Nucleus accumbens (tissue), 56 donors: ENCODE data around the gene SIX1.

Source experiments
- DNase-seq, 56 donors: peaks; one replicate each; lab custom pipeline; 2025; lab: John Stamatoyannopoulos, UW

The SIX1 gene

DNA sequence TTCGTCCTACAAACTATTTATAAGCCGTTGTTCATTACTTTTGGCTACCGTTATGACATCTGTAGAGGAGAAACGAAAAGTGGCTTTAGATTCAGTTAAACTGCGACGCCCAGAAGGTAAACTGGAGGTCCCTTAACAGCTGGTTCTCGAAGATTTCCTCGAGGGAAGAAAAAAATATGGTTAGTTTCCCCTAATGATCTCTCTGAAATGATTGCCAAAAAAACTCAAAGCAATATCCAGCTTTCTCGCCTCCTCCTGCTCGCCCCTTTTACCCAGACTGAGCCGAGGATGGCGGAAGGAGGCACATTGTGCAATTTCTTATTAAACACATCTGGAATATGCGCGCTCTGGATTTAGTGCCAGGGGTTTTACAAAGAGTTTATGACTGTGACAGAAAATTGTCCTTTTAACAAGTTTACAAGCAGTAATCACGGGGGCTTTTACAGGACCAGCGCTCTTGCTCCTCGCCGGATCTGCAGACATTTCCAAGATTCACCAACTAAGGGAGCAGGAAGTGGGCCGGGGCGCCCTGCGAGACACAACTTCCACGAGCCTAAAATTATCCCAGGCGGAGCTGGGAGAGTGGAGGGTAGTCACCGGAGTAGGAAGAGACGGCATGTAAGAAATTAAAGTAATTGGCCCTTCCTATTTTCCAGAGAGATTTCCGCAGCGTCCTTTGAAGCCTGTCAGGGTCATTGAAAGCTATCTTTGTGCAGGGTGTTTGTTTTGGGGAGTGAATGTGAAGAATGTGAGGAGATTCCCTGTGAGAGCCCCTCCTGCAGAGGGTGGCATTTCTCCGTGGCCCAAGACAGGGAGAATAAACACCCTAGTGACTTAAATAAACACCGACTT lies 5.6 kb downstream of the SIX1 start:
- DNase-seq, result no peak

DNA sequence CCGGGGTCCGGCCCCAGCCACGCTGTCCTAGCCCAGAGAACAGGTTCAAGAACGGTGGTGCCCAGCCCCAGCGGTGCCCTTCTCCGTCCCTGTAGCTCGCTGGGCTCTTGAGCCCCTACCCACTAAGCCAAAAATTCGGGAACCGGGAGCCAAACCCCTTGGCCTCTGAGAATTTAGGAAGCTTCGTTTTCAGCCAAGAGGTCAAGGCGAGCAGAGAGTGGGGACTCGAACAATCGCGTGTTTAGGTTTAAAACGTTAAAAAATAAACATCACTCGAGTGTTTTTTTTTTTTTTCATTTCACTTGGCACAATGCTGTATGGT lies 6.2 kb downstream of the SIX1 start:
- DNase-seq, result no peak

- no peak for DNase-seq
Observed at GRCh38 chr14:60642270-60643140, 6.8 kb downstream of the SIX1 start.

DNA sequence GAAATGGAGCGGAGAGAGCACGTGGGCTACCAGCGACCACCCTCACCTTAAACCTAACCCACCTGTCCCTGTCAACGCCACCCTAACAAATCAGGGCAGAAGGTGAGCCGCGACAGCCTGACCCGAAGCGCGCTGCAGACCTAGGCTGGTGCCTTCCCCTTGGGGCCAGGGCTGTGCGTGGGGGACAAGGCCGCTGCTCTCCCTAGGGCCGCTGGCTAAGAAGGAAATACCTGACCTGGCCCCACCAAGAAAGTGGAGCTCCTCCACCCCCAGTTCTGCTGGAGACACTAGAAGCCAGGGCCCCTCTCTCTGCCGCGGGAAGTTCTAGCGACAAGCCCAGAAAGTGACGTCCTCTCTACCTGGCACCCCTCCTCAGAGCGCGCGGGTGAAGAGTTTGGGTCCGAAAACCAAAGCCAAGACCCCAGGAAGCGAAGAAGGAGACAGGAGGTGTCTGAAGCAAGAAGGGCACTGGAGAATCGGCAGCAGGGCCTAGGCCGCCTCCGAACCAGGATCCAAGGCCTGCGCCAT lies 7.5 kb downstream of the SIX1 start:
- no peak for DNase-seq

DNA sequence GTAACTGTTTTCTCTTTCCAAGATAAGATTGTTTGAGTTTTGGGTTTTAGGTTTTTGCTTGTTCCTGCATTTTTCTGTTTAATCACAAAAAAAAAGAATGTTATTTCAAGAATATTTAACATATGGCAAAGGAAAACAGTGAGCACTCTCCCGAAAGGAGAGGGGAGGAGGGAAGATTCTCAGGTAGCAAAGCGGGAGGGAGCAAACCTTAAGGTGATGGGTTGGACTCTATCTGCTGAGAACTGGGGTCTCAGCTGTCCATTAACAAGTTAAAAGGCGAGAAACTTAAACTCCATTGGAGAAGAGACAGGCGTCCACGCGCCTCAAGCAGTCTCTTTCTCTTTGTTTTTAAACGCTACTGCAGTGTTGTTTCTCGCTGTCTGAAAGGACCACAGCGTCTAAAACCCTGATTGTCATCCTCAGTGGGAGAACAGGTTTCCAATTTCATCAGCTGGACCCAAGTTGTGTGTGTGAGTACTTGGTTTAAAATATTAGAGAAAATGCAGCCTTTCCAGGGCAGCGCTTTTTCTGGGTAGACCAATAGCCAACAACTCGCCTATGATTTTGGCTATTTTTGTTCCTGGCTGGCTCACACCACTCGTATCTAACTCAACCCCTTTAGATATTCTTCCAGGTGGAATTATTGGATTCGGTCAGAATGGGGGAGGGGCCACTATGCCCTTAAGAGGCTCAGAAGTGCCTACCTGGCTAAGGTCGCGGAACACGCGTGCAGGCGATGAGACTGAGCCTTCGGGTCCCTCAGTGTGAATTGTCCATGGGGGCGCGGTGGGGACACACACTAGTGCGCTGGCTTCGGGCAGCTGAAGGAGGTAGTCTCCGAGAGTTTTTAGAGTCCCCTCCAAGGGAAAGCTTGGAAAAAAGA lies 8.2 kb downstream of the SIX1 start:
- DNase-seq, result no peak

- no peak for DNase-seq
Observed at GRCh38 chr14:60639674-60640073, 9.6 kb downstream of the SIX1 start.

DNA sequence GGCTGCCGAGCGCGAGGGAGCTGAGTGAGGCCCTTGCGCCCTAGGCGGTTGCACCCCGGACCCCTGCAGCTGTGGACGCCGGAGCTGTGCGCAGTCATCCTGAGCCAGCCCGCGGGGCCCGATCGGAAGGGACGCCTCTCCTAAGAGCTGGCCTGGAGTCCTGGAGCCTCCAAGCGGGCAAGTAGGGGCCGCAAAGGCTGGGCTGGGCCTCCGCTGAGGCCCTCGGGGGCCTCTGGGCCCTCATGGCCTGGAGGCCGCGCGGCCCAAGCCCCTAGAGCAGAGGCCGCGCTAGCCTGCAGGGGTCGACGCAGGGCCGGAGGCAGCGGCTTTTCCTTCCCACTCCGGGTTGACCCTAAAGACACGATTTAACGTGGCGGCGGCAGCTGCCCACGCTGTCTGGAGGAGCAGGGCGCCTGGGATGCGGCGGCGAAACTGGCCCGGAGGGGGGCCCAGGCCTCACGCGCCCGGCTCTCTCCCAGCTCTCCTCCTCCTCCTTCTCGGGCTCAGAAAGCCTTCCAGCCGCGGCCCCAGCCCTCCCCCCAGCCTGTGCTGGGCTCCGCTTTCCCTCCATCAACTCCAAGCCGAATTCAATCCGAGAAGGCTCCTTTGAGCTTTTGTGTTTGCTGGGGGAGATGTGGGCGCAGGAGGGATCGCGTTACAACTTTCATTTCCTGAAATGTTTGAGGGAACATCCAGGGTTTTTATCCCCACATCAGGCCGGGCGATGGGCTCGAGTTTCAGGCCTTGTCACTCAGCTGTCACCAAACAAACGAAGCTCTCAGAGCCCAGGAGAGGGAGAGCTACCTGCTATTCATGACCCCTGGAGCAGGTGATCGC lies 11.6 kb downstream of the SIX1 start:
- DNase-seq, result no peak

DNA sequence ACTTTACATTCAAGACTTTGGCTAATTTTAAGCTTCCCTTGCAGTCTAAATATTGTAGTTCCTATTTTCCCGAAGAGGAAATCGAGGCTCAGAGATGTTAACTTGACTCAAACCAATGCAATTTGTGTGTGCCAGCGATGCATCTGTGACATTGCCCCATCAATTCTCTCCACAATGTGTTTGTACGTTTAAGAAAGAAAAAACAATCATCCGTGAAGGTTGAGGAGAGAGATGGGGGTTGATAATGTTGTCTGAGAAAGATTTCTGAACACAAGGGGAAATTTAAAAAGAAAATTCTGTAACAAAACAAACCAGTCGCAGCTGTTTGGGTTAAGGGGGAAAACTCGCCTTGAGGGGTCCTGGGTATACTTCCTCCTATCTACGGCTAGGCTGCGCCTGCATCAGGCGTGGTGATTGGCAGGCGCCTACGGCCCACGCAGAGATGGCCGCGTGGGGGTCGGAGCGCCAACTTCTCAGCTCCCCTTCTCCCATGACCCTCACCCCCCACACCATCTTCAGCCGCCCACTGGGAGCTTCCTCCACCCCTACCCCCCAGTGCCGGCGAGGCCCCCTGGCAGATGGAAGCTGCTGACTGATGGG lies 12.3 kb downstream of the SIX1 start:
- no peak for DNase-seq

DNA sequence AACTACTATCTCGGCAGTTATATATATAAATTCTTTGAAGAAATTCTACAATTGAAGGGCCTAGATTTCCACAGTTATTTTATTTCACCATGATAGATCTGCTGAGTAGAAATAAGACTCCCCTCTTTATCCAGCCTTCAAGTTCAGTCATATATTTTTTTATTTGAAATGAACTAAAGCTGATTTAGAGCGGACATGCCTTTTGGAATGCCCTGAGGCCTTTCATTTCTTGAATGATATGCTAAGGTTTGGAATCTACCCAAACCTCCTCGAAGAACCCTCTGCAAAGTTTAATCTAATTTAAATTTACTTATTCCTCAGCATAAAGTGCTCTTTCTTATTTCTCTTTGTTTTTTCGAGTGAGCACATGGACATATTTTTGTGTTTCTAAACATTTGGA lies 15.1 kb downstream of the SIX1 start:
- no peak for DNase-seq

- no peak for DNase-seq
Observed at GRCh38 chr14:60632777-60633176, 16.5 kb downstream of the SIX1 start.

GRCh38 chr14:60632257-60632656 lies 17.0 kb downstream of the SIX1 start:
- DNase-seq, result no peak

GRCh38 chr14:60631842-60632241 lies 17.4 kb downstream of the SIX1 start:
- no peak for DNase-seq

DNA sequence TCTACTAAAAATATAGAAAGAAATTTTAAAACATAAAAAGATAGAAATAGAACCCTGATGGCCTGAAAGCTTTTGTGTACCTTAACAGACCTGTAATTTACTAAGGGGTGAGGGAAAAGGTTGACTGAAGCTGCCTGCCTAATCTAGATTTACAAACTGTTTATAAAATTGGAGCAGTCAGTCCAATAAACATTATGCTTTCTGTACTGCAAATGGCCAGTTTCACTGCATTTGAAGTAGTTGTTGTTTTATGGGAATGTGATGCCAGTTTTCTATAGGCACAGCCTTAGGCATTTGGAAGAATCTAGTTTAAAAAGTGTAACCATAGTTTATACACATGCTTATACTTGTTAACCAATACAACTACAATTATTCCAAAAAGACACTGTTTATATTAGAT lies 19.1 kb downstream of the SIX1 start:
- no peak for DNase-seq

- DNase-seq, result no peak
Observed at GRCh38 chr14:60628892-60629291, 20.4 kb downstream of the SIX1 start.

GRCh38 chr14:60622917-60623257 lies 26.4 kb downstream of the SIX1 start:
- no peak for DNase-seq

DNA sequence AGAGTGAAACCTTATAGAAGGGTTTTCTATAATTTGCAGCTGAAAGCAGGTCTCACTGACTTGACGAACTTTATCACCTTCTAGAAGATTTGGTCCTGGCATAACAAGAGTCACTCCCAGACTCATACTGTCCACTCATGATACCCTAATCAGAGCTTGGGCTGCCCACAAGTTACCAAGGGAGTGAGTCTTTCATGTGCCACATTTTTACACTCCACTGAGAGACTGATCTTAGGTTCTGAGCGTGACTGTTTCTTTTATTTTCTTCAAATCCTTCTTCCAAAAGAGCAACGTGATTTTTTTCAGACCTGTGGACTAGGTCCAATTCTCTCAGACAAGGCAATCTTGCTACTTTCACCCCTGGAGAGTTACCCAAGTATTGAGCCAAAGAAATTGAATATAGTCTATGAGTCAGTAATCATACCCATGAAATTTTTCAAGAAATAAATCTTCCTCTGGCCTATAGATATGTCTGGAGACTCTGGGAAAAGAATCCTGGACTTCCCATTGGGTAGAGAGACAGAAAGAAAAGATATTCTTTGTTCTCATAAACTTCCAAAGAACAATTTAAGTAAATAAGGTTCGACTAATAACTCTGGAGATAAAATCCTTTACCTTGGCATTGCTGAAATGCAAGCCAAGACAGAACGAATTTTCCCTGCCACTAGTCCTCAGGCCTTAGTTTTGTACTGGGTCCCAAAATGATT lies 26.9 kb downstream of the SIX1 start:
- no peak for DNase-seq

DNA sequence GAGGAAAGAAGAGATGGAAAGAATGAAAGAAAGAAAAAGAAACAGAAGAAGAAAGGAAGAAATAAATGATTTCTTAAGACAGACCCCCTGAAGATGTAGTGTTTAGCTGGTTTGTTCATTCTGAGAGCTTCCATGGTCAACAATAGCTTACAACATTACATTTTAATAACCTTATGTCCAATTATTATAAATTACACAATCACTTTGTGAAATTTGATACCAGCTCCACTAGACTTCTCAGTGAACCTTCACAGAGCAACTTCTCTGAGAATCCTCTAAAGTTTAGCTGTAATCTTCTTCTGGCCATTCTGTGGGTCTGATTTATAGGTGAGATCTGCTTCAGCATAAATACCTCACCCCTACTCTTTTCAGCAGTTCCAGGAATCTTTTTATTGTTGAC lies 27.9 kb downstream of the SIX1 start:
- DNase-seq, result no peak

DNA sequence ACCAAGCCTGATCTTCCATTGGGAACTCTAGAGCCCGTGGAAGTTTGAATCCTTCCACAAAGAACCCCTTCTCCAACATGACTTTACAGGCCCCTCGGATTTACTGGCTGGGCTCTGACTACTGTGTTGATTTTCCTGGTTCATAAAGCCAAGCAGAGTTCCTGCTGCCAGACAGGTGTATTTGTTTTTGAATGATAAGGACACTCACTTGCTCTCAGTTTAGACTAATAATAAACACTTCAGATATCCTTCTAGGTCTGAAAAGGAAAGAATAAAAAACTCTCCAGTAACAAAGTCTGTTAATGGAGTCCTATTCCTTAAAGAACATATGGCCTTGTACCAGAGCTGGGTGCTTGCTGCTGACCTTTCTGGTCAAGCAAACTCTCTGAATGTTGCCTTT lies 31.0 kb downstream of the SIX1 start:
- DNase-seq, result no peak

DNA sequence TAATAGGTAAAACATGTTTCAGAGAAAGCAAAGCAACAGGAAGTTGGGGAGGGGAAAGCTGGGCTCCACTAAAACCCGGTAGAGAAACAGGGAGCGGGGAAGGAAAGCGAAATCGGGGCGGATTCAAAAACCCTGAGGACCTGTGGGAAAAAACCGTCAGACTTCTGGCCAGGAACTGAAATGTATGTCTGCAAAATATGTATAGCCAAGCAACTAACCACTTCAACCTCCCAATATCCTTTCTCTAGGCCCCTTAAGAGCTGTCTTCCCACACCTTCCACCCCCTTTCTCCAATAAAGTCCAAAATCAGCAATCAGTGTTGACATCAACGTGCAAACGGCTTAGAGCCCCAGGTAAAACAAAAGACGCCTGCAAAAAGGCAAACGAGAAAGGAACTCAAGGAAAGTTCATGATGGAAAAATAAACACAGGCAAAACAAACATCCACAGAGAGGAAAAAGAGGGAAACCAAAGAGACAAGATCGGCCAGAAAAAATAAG lies 32.8 kb downstream of the SIX1 start:
- DNase-seq, result no peak
